Measurements from ENCODE around the gene DIS3L2.
A peak's percentile ranks its signal among the peaks of the same experiment; 100 is the strongest.
"Not testable (repeated sequence)": the region's sequence is repeated elsewhere in the genome, so short reads cannot be mapped to it uniquely, and the experiment has no call there.

The DIS3L2 gene

DNA sequence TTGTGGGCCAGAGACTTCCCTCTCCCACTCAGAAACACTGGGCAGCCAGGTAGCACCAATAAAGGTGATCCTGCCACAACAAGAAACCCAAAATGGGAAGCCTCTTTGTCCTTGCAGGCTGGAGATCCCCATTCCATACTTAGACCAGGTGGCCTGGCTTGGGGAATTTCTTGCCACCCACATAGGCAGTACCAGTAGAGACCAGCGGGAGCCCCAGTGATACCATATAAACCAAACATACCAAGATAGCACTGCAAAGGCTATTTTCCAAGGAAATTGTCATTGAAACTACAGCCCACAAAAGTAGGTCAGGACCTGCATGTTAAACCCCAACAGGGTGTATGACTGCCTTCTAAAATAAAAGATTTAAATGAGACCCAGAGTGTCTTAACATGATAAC lies 171.6 kb downstream of the DIS3L2 start:
- no peak for DNase-seq

DNA sequence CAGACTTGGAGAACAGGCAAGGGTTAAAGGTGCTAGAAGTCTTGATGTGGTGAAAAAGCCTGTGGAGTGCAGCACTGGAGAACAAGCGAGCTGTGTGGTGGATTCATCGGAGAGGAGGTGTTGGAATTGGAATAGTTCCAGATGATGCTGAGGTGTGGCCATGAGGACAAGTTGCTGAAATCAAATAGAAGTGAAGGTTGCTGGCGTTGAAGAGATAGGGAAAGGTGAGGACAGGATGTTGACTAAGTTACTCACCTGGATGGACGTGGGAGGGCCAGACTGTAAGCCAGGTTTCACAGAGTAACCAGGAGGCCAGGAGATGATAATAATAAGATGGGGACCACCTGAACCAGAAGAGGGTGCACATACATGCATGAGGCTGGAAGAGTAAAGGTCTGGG lies 173.4 kb downstream of the DIS3L2 start:
- no peak for DNase-seq

DNA sequence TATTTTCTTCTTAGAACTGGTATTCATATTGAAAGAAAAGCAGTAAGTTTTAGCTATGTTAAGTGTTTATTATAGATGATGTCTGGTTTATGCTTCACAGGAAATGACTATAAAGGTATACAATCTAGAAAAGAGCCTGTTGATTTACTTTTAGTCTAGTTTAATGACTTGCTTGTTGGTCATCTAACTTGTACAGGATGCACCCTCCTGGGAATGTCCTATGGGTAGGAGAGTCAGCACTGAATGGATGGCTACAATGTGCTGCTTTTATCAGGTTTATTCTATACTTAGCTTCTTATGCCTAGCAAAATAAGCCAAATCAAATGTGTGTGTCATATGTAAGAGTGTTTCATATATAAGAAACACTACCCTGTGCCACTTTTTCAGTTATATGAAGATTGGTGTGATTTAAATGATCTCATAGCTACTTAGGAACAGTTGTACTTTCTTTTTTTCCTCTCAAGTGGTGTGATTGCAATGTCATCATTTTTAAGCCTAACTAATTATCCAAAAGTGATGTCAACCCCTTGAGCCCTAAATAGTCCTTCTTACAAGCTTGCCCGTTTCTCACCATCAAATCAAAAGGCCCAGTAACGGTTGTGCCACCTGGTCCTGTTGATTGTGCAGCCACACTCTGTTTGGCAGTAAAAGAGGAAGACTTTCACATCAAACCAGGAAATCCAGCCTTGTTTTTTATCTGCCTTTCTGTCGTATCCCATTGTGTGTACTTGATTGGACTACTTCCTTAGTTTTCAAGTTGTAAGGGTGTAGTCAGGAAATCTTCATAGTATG lies 176.0 kb downstream of the DIS3L2 start:
- no peak for DNase-seq

DNA sequence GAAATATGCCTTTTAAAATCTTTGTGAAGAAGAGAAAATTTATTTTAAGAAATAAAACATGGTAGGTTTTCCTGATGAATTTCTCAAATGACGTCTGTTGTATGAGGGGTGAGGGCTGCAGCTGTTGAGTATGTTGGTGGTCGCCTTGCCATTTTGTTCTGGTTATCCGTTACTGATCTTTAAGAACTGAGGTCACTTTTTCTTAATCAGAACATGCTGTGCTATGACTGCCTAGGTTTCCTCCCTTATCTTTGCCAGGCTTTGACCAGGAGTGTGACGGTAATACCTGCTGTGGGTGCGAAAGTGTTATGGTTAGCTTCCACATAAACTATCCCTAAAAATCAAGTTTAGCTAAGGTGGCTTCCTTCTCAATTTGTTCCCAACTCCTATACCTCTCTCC lies 176.9 kb downstream of the DIS3L2 start:
- no peak for DNase-seq

DNA sequence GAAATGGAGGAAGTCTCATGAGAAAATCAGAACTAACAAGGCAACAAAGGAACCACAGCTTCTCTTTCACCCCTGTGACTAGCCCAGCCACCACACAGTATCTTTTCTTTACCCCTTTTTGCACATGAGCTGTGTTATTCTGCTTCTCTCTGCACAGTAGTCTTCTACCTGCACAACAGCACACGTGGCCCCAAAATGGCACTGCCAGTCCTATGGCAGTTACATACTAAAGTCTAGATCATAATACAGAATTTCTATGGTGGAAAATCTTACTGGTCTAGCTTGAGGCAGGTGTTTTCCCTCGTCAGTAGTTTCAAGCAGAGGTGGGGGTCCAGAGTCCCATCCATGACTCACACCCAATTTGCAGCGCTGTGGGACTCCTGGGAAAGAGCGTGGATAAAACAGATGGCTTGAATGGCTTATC lies 177.7 kb downstream of the DIS3L2 start:
- no peak for DNase-seq

DNA sequence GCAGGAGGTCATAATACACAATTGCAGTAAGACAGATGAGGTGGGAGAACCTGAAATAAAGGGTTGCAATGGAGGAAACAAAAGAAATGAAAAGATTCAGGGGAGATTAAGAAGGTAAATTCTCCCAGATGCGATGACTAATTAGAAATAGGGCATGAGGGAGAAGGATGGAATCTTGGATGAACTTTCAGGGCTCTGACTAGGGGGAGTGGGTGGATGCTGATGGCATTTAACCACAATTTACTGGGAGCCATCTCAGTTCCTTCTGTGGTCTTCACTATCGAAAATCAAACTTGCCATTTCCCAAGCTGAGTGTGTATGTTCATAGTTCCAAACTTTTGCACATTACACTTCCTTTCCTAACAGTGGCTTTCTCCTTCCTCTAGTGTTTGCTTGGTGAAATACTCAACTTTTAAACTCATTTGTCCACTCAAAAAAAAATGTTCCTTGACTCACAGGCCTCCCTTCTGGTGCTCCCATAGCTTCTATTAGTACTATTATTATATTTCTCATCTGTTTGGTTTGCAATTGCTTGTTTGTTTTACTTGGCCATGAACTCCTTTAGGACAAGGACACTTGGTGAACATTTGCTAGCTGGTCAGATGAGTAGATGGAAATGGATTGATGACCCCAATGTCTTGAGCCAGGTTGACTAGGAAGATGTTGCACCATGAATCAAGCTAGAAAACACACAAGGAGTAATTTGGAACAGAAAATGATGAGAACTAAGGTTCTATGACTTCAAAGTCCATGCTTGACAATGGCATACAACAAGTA lies 178.5 kb downstream of the DIS3L2 start:
- DNase-seq, result no peak

DNA sequence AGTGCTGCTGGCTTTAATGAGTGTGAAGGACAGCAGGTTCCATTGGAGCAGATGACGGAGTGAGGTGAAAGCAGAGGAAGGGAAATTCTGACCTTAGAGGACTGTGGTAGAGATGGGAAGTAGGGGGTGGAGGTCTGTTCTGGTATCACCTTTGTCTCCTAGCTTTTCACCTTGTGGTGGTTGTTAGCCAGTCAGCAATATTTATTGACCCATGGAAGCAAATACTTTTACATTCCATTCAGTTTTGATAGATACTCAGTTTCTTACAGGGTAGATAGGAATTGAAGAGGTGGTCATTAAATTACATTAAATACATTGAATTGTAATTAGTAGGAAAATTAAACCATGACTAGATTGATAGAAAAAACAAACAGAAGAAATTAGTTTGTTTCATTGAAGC lies 180.1 kb downstream of the DIS3L2 start:
- no peak for DNase-seq

DNA sequence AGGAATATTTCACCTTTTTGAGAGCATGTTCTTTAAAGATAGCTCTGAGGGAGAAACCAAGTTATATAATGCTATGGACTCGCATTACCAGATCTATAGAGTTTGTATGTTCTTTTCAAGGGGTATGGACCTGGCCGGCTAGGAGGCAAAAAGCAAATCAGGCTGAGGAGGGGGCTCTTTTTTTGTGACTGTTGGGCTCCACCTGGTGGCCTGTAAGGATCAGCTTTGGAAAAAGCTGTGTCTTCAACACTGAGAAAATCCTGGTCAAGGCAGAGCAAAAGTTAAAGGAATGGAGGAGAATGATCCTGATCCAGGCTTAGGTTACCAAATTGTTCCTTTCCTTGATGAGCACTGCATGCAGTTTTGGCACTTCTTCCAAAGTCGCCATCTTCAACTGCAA lies 180.5 kb downstream of the DIS3L2 start:
- DNase-seq, result peak in 1 of 2 experiments; percentile 24

DNA sequence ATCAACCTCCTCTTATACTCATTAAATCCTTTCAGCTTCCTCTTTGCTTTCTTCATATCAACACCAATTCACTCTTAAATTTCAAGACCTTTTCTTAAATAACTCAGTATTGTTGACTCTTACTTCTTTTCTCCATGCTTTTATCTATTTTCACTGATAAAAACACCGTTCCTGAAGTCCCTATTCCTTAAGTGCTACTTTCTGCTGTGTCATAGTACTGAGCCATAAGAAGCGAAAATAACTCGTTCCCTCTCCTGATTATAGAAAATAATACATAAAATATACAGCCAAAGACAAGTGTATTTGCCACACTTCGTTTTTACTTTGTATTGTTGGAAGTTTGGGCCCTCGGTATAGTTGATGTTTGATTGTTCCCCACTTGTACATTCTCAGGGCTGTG lies 181.0 kb downstream of the DIS3L2 start:
- DNase-seq, result no peak

DNA sequence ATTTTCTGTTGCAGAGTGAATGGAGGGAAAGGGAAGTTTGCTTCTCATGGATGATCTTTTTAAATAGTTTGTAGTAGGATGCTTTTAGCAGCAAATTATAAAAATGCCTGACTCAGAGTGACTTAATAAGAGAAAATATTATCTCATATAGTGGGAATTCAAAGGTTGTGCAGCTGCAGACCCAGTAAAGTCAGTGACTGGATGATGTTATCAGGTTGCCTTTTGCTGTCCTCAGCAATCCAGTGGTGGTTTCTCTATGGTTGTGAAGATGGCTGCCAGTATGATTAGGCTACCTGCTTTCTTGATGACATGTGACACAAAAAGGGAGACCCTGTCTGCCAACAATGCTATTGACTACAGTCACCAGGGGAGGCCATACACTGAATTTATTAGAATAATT lies 184.8 kb downstream of the DIS3L2 start:
- DNase-seq, result no peak

DNA sequence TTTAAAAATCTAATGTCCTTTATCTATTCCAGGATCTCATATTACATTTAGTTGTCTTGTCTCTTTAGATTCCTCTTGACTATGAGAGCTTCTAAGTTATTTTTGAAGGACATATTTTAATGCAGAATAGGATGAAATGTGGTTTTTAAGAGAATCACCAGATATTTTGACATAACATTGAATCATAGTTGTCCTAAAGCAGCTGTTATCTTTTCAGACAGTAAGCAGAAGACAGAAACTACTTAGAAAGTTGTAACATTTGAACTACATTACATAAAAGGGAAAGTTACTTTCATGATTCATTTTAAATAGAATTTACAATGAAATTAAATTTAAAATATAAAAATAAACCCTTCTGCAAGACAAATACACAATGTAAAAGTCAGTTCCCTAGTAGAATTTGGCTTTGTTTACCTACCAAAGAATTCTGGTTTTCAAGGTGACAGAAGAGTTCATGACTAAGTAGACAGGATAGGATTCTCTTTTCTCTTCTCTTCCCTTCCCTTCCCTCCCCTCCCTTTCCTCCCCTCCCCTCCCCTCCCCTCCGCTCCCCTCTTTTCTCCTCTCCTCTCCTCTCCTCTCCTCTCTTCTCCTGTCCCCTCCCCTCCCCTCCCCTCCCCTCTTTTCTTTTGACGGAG lies 186.0 kb downstream of the DIS3L2 start:
- no peak for DNase-seq

DNA sequence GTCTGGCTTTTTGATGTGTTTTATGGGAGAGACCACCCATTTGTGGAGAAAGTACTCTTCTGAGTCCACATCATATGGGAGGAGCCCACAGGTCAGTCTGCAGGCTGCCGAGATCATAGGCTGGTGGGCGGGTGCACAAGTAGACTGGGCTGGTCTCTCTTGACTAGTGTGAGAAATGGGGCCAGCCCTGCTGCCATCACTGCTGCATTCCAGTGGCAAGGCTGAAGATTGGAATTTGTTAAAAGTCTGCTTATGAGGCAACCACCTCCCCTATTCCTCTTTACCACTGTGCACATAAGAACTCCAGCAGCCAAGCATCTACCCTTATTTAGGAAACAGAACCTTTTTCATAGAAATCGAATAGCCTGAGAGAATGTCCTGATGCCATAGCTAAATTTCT lies 200.7 kb downstream of the DIS3L2 start:
- DNase-seq, result no peak

DNA sequence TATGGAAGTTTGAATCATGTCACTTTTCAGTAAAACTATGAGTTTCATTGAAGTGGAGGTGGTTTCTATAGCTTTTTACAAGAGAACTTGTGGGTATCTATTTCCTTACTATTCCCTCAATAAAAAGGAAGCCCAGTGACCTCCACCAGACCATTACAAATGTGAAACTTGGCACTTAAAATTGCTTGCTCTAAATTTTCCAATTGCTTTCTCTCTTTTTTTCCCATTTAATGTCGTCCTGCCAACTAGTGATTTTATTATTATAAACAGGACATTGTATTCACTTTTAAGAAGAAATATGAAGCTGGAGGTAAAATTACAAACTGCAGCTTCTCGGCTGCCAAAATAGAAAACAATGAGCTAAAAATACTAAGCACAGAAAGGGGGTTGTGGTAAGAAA lies 208.9 kb downstream of the DIS3L2 start:
- no peak for DNase-seq

DNA sequence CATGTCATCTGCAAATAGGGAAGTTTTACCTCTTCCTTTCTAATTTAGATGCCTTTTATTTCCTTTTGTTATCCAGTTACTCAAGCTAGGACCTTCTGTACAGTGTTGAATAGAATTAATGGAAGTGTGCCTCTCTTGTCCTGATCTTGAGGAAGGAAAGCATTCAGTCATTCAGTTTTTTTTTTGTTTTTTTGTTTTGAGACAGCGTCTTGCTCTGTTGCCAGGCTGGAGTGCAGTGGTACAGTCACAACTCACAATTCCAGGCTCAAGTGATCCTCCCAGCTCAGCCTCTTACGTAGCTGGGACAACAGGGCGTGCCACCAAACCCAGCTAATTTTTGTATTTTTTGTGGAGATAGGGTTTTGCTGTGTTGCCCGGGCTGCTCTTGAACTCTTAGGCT lies 213.1 kb downstream of the DIS3L2 start:
- no peak for DNase-seq

DNA sequence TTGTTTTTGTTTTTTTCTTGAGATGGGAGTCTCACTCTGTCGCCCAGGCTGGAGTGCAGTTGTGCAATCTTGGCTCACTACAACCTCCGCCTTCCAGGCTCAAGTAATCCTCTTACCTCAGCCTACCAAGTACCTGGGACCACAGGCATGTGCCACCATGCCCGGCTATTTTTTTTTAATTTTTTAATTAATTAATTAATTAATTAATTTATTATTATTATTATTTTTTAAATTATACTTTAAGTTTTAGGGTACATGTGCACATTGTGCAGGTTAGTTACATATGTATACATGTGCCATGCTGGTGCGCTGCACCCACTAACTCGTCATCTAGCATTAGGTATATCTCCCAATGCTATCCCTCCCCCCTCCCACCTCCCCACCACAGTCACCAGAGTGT lies 215.1 kb downstream of the DIS3L2 start:
- DNase-seq, result not testable (repeated sequence)

DNA sequence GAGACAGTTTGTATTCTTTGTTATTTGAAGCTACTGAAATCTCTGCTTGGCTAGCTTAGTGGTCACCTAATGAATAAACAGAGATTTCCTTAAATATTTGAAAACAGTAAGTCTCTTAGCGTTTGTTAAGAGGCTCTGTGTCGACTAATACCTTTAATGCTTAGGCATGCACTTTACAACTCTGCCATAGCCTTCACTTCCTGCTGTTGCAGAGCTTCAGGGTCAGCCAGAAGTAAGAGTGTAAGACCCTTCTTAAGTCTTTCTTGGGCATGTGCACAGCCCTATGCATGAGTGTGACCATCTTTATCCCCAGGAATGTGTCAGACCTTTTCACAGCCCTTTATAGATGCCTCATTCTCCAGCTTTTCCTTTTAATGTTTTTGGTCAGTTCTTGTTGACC lies 221.8 kb downstream of the DIS3L2 start:
- no peak for DNase-seq

DNA sequence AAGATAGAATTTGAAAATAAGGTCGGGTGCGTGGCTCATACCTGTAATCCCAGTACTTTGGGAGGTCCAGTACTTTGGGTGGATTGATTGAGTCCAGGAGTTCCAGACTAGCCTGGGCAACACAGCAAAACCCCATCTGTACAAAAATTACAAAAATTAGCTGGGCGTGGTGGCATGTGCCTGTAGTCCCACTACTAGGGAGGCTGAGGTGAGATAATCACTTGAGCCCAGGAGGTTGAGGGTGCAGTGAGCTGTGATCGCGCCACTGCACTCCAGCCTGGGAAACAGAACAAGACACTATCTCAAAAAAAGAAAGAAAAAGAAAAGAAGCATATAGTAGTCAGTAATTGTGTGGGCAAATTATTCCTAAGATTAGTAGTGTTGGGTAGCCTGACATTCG lies 222.8 kb downstream of the DIS3L2 start:
- DNase-seq, result no peak

DNA sequence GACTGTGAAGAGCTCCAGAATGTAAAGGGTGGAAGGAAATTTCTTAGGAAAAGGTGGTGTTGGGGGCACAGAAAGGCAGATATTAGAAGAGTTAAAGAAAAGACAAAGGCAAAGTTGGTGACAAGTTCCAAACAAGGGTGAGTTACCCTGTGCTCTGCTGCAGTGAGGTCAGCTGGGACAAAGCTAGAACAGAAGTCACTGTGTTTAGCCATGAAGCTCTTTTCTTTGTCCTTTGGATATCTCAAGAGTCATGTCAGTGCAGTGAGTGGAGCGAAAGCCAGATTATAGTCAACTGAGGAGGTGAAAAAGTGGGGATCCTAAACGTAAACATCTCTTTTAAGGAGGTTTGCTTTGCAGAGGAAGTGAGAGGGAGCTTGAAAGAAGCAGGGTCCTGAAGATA lies 229.3 kb downstream of the DIS3L2 start:
- DNase-seq, result no peak

DNA sequence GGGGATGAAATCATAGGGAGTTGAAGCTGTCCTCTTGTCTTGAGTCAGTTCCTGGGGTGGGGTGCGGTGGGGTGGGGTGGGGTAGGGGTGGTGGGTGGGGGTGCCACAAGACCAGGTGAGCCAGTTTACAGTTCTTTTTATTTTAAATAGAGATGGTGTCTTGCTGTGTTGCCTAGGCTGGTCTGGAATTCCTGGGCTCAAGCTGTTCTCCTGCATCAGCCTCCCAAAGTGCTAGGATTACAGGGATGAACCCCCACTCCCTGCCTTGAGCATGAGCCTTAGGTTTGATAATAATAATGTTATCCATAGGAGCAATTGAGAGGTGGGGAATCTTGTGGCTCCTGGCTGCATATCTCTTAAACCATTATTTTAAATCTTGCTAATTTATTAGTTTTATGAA lies 234.0 kb downstream of the DIS3L2 start:
- no peak for DNase-seq

DNA sequence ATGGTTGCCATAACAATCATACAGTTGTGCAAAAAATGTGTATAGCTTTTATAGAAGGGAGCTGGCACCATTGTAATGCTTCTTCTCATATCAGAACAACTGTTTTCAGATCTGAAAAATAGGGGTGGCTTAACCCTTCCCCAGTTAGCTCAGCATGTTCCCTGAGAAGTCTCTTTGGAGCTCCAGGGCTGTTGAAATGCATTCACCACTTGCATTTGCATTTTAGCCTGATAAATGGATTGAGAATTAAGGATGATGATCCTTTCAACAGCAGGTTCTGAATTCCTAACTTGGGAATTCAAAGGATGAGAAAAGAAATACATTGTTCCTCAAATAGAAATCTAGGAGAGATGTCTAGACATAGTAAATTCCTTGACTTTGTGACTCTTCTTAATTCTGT lies 235.3 kb downstream of the DIS3L2 start:
- no peak for DNase-seq

DNA sequence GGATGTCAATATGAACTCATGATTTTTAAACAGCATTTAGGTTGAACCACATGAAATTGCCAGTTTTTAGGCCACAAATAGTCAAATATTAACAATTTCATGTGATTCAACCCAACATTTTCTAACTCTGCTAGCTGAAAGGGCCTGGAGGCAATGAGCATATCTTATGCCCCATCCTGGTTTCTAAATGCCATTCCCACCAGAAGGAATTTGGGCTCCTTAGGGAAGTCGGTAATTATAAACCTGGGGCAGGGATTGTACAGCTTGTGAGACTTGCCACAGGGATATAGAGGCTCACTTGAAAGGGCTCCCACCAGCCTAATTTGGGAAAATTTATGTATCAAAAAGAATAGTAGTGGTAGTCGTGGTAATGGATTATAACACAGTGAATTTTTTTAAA lies 238.7 kb downstream of the DIS3L2 start:
- no peak for DNase-seq

DNA sequence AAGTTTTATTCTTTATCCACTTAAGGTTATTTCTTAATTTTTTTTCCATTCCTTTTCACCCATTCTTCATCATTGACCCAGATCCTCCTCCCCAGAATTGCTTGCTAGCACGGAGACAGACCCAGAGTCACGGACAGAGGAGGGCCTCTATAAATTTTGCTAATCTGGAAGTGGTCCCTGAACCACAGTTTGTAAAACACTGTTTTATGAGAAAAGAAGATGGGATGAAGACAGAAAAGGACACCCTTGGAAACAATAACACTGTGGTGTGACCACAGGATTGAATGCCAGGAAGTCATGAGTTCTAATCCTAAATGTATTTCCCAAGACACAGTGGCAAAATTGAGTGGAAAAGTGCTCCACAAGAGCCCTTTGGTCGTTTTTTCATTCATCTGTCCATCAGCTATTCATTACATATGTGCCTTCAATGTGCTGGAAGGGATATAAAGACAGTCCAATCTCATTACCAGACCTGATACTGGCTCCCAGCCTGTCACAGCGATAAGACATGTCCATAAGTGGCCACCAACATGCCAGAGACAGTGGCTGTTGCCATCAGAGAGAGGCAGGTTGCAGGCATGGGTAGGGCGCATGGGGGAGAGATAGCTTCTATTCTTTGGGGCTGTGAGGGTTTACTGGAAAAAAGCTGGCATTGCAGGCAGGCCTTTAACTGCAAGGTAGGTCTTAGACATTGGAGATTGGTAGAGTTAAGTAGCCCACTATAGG lies 241.8 kb downstream of the DIS3L2 start:
- no peak for DNase-seq

DNA sequence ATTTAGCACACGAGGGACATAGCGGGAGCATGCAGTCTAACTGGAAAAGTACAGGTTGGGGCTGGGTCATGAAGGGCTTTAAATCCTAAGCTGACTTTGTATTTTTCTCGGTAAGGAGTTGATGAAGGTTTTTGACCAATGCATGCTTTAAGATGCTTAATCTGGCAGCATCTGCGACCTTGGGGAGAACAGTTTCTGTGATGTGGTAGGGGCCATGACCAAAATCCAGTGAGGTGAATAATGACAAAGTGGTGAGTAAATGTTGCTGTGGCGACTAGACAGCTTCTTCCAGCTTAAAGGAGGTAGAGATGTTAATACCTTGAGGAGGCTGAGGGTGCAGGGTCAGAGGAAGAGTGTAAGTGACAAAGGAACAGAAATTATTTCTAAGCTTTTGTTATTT lies 242.4 kb downstream of the DIS3L2 start:
- no peak for DNase-seq

Data from AML-193 (cell line).